Osteocyte (in vitro differentiated cells): ENCODE results near the gene OSCP1. TPM values are rescaled to one million over a fixed set of nuclear protein-coding genes. Genes with fewer than 3 reads are reported as not detected.

ENCODE experiments used
- DNase-seq: peaks from one replicate; pipeline ENCODE4 v3.0.0; 2021; ENCODE audit warnings: mixed read lengths; ENCODE audit not compliant: unreplicated experiment; ENCODE audit errors: extremely low spot score
- H3K27ac Mint-ChIP-seq: one replicate; pipeline ENCODE4 v1.8.0; 2021; ENCODE audit warnings: mild to moderate bottlenecking, mixed read lengths; ENCODE audit not compliant: unreplicated experiment
- H3K27me3 Mint-ChIP-seq: one replicate; pipeline ENCODE4 v1.8.0; 2021; ENCODE audit warnings: mixed read lengths; ENCODE audit not compliant: unreplicated experiment
- H3K36me3 Mint-ChIP-seq: one replicate; pipeline ENCODE4 v1.8.0; 2021; ENCODE audit warnings: mixed read lengths; ENCODE audit not compliant: unreplicated experiment
- H3K4me1 Mint-ChIP-seq: one replicate; pipeline ENCODE4 v1.8.0; 2021; ENCODE audit warnings: mixed read lengths; ENCODE audit not compliant: unreplicated experiment
- H3K4me3 Mint-ChIP-seq: one replicate; pipeline ENCODE4 v1.8.0; 2021; ENCODE audit warnings: mild to moderate bottlenecking, moderate library complexity, mixed read lengths; ENCODE audit not compliant: unreplicated experiment
- H3K9me3 Mint-ChIP-seq: one replicate; pipeline ENCODE4 v1.8.0; 2021; ENCODE audit warnings: mixed read lengths; ENCODE audit not compliant: unreplicated experiment
- CTCF ChIP-seq: fragments of 200-600 bp; sonication (generic); IDR thresholded peaks from 2 replicates; pipeline ENCODE4 v1.5.0; 2021; ENCODE audit warnings: antibody characterized with exemption, mild to moderate bottlenecking, moderate library complexity
- total RNA-seq: library from RNA; stranded (reverse); gene quantifications from 2 replicates; pipeline ENCODE4 v1.2.1, GENCODE V29; 2021

Gene OSCP1
- total RNA-seq, 1 donor from 2014 or later = 5.0 TPM

GRCh38 chr1:36442337-36442736, 7.9 kb downstream of the OSCP1 start:
- Mint-ChIP-seq H3K4me1 (no peaks in the 10 kb centered on the region), H3K4me3 (no peak overlapping the region), H3K27me3 (no peaks in the 10 kb centered on the region), H3K36me3 (no peaks in the 10 kb centered on the region), H3K9me3 (no peaks in the 10 kb centered on the region), H3K27ac (no peak overlapping the region)
- DNase-seq = no peak
- no peak for TF ChIP-seq CTCF

DNA sequence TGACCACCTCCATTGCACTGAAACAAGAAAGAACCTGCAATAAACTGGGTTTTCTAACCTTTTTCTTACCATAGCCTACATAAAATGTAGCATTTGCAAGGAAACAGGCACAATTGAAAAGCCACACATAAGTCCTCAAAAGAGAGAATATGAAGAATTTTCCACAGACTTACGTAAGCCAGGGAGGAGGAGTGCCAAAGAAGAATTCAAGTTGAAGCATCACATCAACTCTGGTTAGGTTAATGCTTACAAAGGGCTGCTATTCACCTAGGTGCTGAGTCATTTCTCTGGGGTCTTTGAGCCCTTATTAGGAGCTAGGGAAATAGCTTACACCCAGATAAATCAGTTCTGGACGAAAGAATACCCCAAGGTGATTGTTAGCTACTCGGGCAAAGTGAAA, 9.6 kb downstream of the OSCP1 start:
- Mint-ChIP-seq H3K9me3 (no peaks in the 10 kb centered on the region), H3K27me3 (no peaks in the 10 kb centered on the region), H3K4me3 (no peak overlapping the region), H3K27ac (no peak overlapping the region), H3K36me3 (no peaks in the 10 kb centered on the region), H3K4me1 (no peaks in the 10 kb centered on the region)
- DNase-seq = no peak
- no peak for TF ChIP-seq CTCF

- Mint-ChIP-seq H3K4me3 (no peak overlapping the region), H3K9me3 (no peaks in the 10 kb centered on the region), H3K36me3 (no peaks in the 10 kb centered on the region), H3K4me1 (no peaks in the 10 kb centered on the region), H3K27me3 (no peaks in the 10 kb centered on the region), H3K27ac (no peak overlapping the region)
- no peak for TF ChIP-seq CTCF
- no peak for DNase-seq
These were observed 10.2 kb downstream of the OSCP1 start for GRCh38 chr1:36440044-36440443.

- DNase-seq = no peak
- Mint-ChIP-seq H3K36me3 (no peaks in the 10 kb centered on the region), H3K27ac (no peak overlapping the region), H3K4me3 (no peak overlapping the region), H3K9me3 (no peaks in the 10 kb centered on the region), H3K4me1 (no peaks in the 10 kb centered on the region), H3K27me3 (no peaks in the 10 kb centered on the region)
- no peak for TF ChIP-seq CTCF
These were observed 11.5 kb downstream of the OSCP1 start for GRCh38 chr1:36438715-36439114.

DNA sequence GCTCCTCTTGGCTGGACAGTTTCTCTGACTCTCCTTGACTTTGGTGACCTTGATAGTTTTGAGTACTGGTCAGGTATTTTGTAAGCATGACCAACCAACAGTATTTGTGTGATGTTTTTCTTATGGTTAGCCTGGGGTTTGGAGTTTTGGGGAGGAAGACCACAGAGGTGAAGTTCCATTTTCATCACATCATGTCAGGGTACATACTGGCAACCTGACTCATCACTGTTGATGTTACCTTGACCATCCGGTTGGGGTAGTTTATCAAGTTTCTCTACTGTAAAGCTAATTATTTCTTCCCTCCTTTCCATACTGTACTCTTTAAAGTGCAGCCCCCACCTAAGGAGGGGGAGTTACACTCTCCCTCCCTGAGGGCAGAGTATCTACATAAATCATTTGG, 13.4 kb downstream of the OSCP1 start:
- peaks cover 3% of the 10 kb centered on the region for H3K4me1 Mint-ChIP-seq
- no peak overlapping the region for H3K4me3 Mint-ChIP-seq
- TF ChIP-seq CTCF = no peak
- H3K27me3 Mint-ChIP-seq = no peaks in the 10 kb centered on the region
- peaks cover 2% of the 10 kb centered on the region for H3K36me3 Mint-ChIP-seq
- H3K27ac Mint-ChIP-seq = no peak overlapping the region
- H3K9me3 Mint-ChIP-seq = no peaks in the 10 kb centered on the region
- no peak for DNase-seq
